Measurements from ENCODE around the gene SIAH2. TPM values are rescaled to one million over a fixed set of nuclear protein-coding genes. Genes with fewer than 3 reads are reported as not detected.

SIAH2 gene
- total and polyA plus RNA-seq, 9 of the 15 experiments (the other 6 are each of a cell fraction or from before 2014, with no cell fraction given), result 4.8 to 39.0 (median 29.9) TPM

DNA sequence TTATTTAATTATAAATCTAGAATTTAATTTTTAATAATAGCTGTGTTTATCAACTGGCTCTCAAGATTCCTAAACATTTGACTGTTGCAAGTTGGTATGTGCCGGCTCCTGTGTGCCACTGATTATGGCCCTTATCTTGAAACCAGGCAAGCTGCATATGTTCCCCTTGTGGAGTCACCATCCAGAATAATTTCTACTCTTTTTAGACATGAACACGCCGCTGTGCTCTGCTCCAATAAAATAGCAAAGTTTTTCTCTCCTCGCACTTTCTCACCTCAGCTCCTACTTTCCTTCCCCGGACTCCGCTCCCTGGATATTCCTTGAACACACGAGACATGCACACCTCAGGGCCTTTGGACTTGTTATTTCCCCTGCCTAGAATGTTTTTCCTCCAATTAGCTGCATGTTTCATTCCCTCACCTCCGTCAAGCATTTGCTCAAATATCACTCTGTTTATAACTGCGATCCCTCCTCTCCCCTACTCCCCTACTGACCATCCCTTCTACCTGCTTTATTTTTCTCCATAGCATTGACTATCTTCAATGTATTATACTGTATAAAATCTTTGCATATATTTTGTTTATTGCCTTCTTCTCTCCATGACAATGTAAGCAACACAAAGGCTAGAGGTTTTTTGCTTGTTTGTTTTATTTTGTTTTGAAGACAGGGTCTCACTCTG lies 33.1 kb downstream of the SIAH2 start (continued):
- TF ChIP-seq CREB3 (tag; conservative IDR thresholded peaks at IDR 0.05; ENCODE audit: low read depth) (peak; percentile 54; the same call in 1 of the 2 replicates), E4F1 (CRISPR knock-in tag; IDR thresholded peaks at IDR 0.05; ENCODE audit: borderline replicate concordance) (no peak), SMAD4 (CRISPR knock-in tag; conservative IDR thresholded peaks at IDR 0.05) (peak; percentile 64), IRF9 (tag; IDR thresholded peaks at IDR 0.05) (no peak), SP1 (CRISPR knock-in tag; IDR thresholded peaks at IDR 0.05) (0 out of 2 replicates have a peak, but pooled peaks have one; percentile 31), FOXJ3 (CRISPR knock-in tag; IDR thresholded peaks at IDR 0.05) (0 out of 2 replicates have a peak, but pooled peaks have one; percentile 20), RBM25 (IDR thresholded peaks at IDR 0.05; ENCODE audit: low read depth, low read length, severe bottlenecking) (no peak), ETV1 (tag; conservative IDR thresholded peaks at IDR 0.05; ENCODE audit: low read depth) (no peak), HDAC3 (IDR thresholded peaks at IDR 0.05; ENCODE audit: borderline replicate concordance, partially characterized antibody) (peak; percentile 58), ZNF253 (CRISPR knock-in tag; conservative IDR thresholded peaks at IDR 0.05) (no peak), ZBTB17 (CRISPR knock-in tag; IDR thresholded peaks at IDR 0.05) (no peak), ZNF354B (CRISPR knock-in tag; IDR thresholded peaks at IDR 0.05) (no peak), CHD1 (IDR thresholded peaks at IDR 0.05; ENCODE audit: low read length) (no peak), FOXK2 (conservative IDR thresholded peaks at IDR 0.05 in 1 of 2, IDR thresholded peaks at IDR 0.05 in 1 of 2; ENCODE audit: low read depth in 2 of 2) (peak; percentile 93 to 96), BRD4 (IDR thresholded peaks at IDR 0.05) (no peak)
- TF ChIP-seq, protein P1, sequence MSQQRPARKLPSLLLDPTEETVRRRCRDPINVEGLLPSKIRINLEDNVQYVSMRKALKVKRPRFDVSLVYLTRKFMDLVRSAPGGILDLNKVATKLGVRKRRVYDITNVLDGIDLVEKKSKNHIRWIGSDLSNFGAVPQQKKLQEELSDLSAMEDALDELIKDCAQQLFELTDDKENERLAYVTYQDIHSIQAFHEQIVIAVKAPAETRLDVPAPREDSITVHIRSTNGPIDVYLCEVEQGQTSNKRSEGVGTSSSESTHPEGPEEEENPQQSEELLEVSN (IDR thresholded peaks at IDR 0.05; ENCODE audit: borderline replicate concordance in 1 of 2, extremely low read depth in 1 of 2, insufficient read depth in 1 of 2, insufficient read length in 1 of 2, low read depth in 1 of 2, low read length in 1 of 2, poor library complexity in 1 of 2, severe bottlenecking in 1 of 2), result no peak
